Astrocyte of the spinal cord (primary cell): ENCODE results near the gene HOXD3.
A peak's percentile ranks its signal among the peaks of the same experiment; 100 is the strongest.

Experiments
- DNase-seq: peaks from one replicate; pipeline ENCODE4 v3.0.0; 2011; ENCODE audit warnings: low read depth, low spot score
- H3K4me3 ChIP-seq: 2 replicates; pipeline ENCODE4 v1.5.1; 2011; ENCODE audit warnings: low read depth, mild to moderate bottlenecking, low read length, moderate library complexity
- CTCF ChIP-seq: IDR thresholded peaks from 2 replicates; pipeline ENCODE4 v1.5.1; 2012; ENCODE audit warnings: low read depth, mild to moderate bottlenecking, low read length, inconsistent platforms
- in situ Hi-C: cut with HindIII; loops from 2 replicates; pipeline ENCODE4 v1.10.0; 2017; ENCODE audit warnings: low sequenced_read_pairs

The HOXD3 gene

GRCh38 chr2:176184749-176185148 is 27.6 kb downstream of the HOXD3 start:
- no peak for DNase-seq
- in situ Hi-C loops = no loop called here
- TF ChIP-seq CTCF = no peak
- H3K4me3 ChIP-seq = no peak overlapping the region

GRCh38 chr2:176186024-176186423 is 28.9 kb downstream of the HOXD3 start:
- DNase-seq = no peak
- TF ChIP-seq CTCF = no peak
- in situ Hi-C loops = no loop called here
- no peak overlapping the region for H3K4me3 ChIP-seq

GRCh38 chr2:176187200-176187898 is 30.2 kb downstream of the HOXD3 start:
- in situ Hi-C loops = no loop called here
- DNase-seq = no peak
- no peak for TF ChIP-seq CTCF
- peak overlapping the region; percentile 49 for H3K4me3 ChIP-seq

GRCh38 chr2:176187899-176188773 is 31.0 kb downstream of the HOXD3 start, which contains the start of gene HOXD1:
Gene HOXD1 (plus strand): TSS chr2:176188668. CDS start chr2:176188802, 134 bp downstream.
- in situ Hi-C loops = no loop called here
- TF ChIP-seq CTCF = no peak
- peak within 1 kb of the TSS; percentile 49 for H3K4me3 ChIP-seq
- no peak for DNase-seq

- in situ Hi-C loops = no loop called here
- no peak for DNase-seq
- no peak for TF ChIP-seq CTCF
- H3K4me3 ChIP-seq = peak overlapping the region; percentile 49
Measured at GRCh38 chr2:176188774-176189680, 31.9 kb downstream of the HOXD3 start.
